Measurements from ENCODE around the gene TNS1. TPM values are rescaled to one million over a fixed set of nuclear protein-coding genes. Genes with fewer than 3 reads are reported as not detected.

Gene TNS1
- total RNA-seq, 1 experiment from 2014 or later, result 6.2 TPM

- H3K9me2 ChIP-seq (ENCODE audit: insufficient read depth), result no peaks in the 10 kb centered on the region; the same call in 1 of the 2 replicates
- ChIA-PET CTCF (interaction anchor here (4.2 to 4.3 kb wide), 2 partner anchors 95 to 99 kb away, joined by 51 to 54 read pairs; no protein-coding TSS in a partner anchor), POLR2A (no interaction called here), RAD21 (ENCODE audit: low non-redundant PET in 1 of 2, low total read pairs in 2 of 2, uncharacterized antibody in 2 of 2, unreplicated experiment in 2 of 2) (no interaction called here)
- no peak overlapping the region for H3K27ac ChIP-seq (ENCODE audit: low read depth, low read length)
- no peaks in the 10 kb centered on the region for H3K36me3 ChIP-seq (ENCODE audit: control insufficient read depth in 1 of 2, insufficient read depth in 2 of 2, low read length in 2 of 2)
- ATAC-seq, result no peak
- H3K4me1 ChIP-seq (ENCODE audit: control insufficient read depth in 1 of 2, insufficient read depth in 2 of 2, low read length in 2 of 2), result no peaks in the 10 kb centered on the region
- no peak overlapping the region for H3K4me2 ChIP-seq (ENCODE audit: low read length)
- H2AFZ ChIP-seq (ENCODE audit: low read depth, low read length, poor library complexity, severe bottlenecking), result no peak overlapping the region
- intact Hi-C loops (cut with micrococcal nuclease), result no loop called here
- TF ChIP-seq FOSL1 (IDR thresholded peaks at IDR 0.05; ENCODE audit: low read depth), result no peak
- TF ChIP-seq SRF (IDR thresholded peaks at IDR 0.05; ENCODE audit: low read depth), result no peak
- TF ChIP-seq EGR1 (IDR thresholded peaks at IDR 0.05; ENCODE audit: low read depth), result no peak
- no peak for TF ChIP-seq CEBPB (IDR thresholded peaks at IDR 0.05; ENCODE audit: low read depth)
- TF ChIP-seq ATF3 (IDR thresholded peaks at IDR 0.05), result no peak
- TF ChIP-seq MAX (IDR thresholded peaks at IDR 0.05), result no peak
- TF ChIP-seq SIN3A (IDR thresholded peaks at IDR 0.05; ENCODE audit: low read depth), result no peak
- no peak for TF ChIP-seq EZH2 (IDR thresholded peaks at IDR 0.05)
- TF ChIP-seq POLR2AphosphoS5 (IDR thresholded peaks at IDR 0.05; ENCODE audit: low read depth, low read length), result no peak
- TF ChIP-seq POLR2A (IDR thresholded peaks at IDR 0.05; ENCODE audit: borderline replicate concordance, extremely low read depth, insufficient read depth, insufficient read length), result no peak
- TF ChIP-seq CBX3 (IDR thresholded peaks at IDR 0.05; ENCODE audit: low read depth), result no peak
- no peak for TF ChIP-seq ELF1 (IDR thresholded peaks at IDR 0.05; ENCODE audit: borderline replicate concordance, low read depth)
- TF ChIP-seq CTCF (IDR thresholded peaks at IDR 0.05 in 2 of 3, conservative IDR thresholded peaks at IDR 0.05 in 1 of 3; ENCODE audit: borderline replicate concordance in 1 of 3, insufficient read depth in 1 of 3, low read depth in 2 of 3, low read length in 2 of 3), result no peak
- TF ChIP-seq SP1 (IDR thresholded peaks at IDR 0.05; ENCODE audit: low read depth), result no peak
- no peak for TF ChIP-seq YY1 (IDR thresholded peaks at IDR 0.05; ENCODE audit: extremely low read depth, insufficient replicate concordance, low read depth, low read length)
- H3K27me3 ChIP-seq (ENCODE audit: insufficient read depth, low read length), result no peaks in the 10 kb centered on the region
- no peak overlapping the region for H3K9ac ChIP-seq (ENCODE audit: low read length)
- H3K79me2 ChIP-seq (ENCODE audit: insufficient read depth, low read length), result no peaks in the 10 kb centered on the region
- no TSS peak for BruUV-seq (replicated peaks)
- no peaks in the 10 kb centered on the region for H4K20me1 ChIP-seq (ENCODE audit: insufficient read depth)
- no peak overlapping the region for H3K4me3 ChIP-seq (replicated peaks in 1 of 2; ENCODE audit: low read depth in 1 of 2, low read length in 2 of 2)
- no peak for DNase-seq (ENCODE audit: low read depth, low spot score)
- H3K9me3 ChIP-seq (ENCODE audit: control insufficient read depth in 1 of 2, insufficient read depth in 1 of 2, low read depth in 1 of 2, low read length in 2 of 2), result no peaks in the 10 kb centered on the region
These were observed 117.8 kb downstream of the TNS1 start for GRCh38 chr2:217884985-217885384.

Measured in HCT116 (cell line).